DMS79 treated with DMSO at 0.1 percent for 48 hours (cell line): ENCODE measurements around the gene HAVCR2.

Experiments
- DNase-seq: peaks from one replicate; lab custom pipeline; 2025; lab: John Stamatoyannopoulos, UW

Gene HAVCR2

GRCh38 chr5:157108976-157109375 is at the start of gene HAVCR2:
HAVCR2 (minus strand) TSS chr5:157109044; CDS start chr5:157108983, 61 bp downstream.
- DNase-seq: peak; percentile 49

DNA sequence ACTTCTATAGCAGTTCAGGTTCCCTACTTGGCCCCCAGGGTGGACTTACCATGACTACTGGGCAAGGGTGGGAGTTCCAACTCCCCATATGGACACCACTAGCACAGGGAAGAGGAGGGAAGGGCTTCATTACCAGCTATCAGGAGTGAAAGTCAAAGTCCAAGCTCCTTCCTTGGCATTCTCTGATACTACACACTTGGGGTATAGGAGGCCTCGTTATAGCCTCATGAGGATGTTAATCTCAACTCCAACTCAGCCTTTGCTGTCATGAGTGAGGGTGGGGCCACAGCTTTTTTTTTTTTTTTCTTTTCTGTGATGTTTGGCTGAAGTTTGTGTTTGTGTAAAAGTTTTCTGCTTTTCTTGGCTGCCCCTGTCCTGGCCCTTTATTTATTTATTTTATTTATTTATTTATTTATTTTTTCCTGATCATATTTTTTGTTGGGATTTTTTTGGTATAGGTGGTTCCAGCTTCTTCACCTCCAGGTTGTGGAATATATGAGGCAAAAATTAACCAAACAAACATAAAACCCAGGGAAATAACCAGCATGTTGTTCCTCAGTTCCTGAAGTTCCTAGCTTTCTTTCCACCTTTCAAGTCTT is 48.5 kb upstream of the HAVCR2 start:
- DNase-seq: no peak

DNA sequence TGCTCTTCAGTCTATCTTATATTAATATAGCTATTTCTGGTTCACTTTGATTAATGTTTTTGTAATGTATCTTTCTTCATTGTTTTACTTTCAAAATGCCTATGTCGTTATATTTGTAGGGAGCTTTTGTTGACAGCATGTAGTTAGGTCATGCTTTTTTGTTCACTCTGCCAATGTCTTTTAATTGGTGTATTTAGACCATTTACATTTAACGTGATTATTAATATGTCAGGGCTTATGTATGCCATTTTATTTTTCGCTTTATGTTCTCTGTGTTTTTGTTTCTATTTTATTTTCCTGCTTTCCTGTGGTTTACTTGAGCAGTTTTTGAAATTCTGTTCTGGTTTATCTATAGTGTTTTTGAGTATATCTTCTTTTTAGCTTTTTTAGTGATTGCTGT is 46.5 kb upstream of the HAVCR2 start:
- DNase-seq: no peak

DNA sequence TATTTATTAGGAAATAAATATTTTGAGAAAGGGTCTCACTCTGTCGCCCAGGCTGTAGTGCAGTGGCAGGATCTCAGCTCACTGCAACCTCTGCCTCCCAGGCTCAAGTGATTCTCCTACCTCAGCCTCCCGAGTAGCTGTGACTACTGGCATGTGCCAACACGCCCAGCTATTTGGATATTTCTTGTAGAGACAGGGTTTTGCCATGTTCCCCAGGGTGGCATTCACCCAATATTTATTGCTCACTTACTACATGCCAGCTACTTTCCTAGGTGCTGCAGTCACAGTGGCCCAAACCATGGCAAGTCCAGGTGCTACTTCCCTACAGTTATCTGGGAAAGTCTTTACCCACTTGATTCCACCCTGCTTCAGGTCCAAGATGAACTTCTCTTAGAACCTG is 42.2 kb upstream of the HAVCR2 start:
- no peak for DNase-seq

DNA sequence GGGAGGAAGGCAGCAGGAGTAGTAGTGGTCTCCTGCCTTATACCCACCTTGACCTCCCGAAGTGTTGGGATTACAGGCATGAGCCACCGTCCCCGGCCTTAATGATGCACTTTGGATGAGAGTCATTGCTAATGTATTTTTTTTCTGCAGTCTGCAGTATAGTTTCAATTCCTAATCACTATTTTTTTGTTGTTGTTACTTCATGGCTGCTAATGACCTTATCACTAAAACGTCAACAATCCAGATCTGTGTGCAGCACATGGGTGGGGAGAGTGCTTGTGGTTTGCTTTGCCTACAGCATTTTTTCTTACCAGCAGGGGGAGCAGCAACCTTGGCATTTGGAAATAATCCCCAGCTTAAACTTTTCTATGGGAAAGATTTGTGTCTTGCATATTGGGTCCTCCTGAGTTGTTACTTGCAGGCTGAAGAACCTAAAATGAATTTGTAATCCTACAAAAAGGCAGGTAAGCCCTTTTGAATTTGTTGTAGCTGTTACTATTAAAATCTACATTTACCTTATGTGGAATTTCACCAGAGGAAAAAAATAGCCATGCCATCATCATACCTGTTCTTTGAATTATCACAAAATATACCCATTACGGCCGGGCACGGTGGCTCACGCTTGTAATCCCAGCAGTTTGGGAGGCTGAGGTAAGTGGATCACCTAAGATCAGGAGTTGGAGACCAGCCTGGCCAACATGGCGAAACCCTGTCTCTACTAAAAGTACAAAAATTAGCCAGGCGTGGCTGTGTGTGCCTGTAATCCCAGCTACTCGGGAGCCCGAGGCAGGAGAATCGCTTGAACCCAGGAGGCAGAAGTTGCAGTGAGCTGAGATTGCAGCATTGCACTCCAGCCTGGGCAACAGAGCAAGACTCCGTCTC is 40.1 kb upstream of the HAVCR2 start:
- peak; percentile 30 for DNase-seq

DNA sequence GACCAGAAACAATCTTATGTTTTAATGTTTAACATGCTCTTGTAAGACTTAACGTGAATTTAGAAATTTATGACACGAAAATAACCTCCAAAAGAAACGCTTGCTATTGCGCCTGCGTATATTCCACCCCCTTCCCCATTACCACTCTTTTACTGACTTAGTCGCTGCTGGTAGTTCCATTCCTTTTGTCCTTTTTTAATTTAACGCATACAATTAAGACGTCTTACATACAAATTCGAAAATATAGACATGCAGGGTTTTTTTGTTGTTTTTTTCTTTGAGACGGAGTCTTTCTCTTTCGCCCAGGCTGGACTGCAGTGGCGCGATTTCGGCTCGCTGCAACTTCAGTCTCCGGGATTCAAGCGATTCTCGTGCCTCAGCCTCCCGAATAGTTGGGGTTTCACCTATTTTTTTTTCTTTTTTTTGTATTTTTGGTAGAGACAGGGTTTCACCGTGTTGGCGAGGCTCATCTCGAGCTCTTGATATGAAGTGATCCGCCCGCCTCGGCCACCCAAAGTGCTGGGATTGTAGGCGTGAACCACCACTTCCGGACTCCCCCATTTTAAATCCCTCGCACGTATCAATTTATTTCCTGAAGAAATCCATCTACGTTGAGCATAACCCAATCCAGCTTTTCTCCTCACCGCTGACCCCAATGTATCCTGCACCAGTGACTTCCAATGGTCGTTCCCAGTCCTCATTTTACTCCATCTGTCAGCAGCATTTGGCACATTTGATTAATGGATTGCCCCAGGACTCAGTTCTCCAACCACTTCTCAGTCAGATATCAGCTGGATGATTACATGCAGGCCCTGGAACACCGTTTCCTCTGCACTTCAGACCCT is 34.5 kb upstream of the HAVCR2 start:
- peak; percentile 81 for DNase-seq

GRCh38 chr5:157142317-157143126 is 33.7 kb upstream of the HAVCR2 start, which contains the start of gene MED7:
MED7 (minus strand) TSS chr5:157142865; CDS start chr5:157139431, 3,434 bp downstream.
- DNase-seq: peak; percentile 93

DNA sequence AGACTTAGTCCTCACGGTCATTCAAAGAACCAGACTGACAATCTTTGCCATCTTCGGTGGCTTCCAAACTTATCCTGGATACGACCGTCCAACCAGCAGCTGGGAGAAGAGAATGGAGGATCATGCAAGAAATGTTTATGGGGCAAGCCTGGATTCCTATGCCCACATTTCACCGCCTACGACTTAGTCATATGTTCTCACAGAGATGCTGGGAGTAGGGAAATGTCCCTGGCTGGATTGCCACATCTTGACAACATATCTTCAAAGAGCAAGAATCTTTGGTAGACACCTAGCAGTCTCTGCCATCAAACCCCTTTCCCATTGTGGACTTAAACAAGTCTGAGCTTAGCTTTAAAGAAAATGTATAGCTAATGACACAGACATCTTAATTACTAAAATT is 28.8 kb upstream of the HAVCR2 start:
- no peak for DNase-seq

- no peak for DNase-seq
Measured at GRCh38 chr5:157132281-157132612, 23.4 kb upstream of the HAVCR2 start.

DNA sequence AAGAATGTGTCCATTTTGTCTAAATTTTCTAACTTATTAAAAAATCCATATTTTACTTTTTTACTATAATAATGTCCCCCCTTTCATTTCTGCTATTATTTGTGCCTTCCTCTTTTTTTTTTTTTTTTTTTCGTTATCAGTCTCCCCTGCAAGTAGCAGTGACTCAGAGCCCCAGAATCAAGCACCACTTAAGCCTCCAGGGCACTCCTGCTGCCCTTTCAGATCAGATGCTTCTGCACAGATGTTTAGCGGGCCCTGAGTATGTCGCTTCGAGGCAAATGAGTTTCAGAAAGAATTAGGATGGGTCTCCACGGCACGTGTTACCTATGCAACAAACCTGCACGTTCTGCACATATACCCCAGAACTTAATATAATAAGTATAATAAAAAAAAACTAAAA is 22.1 kb upstream of the HAVCR2 start:
- DNase-seq: peak; percentile 34

GRCh38 chr5:157121709-157122108 is 12.9 kb upstream of the HAVCR2 start:
- no peak for DNase-seq

GRCh38 chr5:157120102-157120501 is 11.3 kb upstream of the HAVCR2 start:
- no peak for DNase-seq

DNA sequence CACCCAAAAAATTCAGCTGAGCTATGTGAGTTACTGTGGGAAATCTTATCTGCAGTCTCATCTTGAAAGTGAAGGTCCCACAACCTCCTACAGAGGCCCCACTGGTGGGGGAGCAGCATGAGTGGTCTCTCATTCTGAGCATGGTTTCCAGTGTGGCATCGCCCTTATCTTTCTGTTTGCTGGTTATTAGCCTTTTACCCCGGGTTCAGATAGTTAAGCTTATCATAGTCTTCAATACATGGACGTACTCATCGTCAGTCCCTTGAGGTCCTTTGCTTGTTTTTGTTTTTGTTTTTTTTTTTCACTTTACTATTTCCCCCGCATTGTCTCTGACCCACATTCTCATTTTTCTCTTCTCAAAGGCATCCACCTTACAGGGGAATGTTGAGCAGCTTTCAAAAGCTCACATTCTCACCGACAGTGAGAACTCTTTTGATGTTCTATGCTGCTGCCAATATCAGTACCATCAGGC is 7.7 kb upstream of the HAVCR2 start:
- DNase-seq: no peak

DNA sequence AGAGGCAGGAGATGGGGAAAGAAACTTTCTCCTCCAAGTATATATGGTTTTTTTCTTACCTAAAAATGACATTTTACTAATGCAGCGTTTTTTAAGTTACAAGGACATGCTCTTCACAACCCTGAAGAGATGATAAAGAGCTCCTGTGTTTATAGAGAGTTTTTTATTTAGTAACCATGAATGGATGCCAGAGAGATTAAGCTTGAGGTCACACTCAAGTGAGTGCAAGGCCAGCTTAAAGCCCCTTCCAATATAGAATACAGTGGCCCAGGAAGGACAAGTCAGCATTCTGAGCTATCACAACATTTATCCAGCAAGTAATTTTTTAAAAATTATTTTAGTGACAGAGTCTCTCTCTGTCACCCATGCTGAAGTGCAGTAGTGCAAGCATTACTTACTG is 6.7 kb upstream of the HAVCR2 start:
- no peak for DNase-seq

- no peak for DNase-seq
Measured at GRCh38 chr5:157115012-157115411, 6.2 kb upstream of the HAVCR2 start.

GRCh38 chr5:157113002-157113401 is 4.2 kb upstream of the HAVCR2 start:
- no peak for DNase-seq

DNA sequence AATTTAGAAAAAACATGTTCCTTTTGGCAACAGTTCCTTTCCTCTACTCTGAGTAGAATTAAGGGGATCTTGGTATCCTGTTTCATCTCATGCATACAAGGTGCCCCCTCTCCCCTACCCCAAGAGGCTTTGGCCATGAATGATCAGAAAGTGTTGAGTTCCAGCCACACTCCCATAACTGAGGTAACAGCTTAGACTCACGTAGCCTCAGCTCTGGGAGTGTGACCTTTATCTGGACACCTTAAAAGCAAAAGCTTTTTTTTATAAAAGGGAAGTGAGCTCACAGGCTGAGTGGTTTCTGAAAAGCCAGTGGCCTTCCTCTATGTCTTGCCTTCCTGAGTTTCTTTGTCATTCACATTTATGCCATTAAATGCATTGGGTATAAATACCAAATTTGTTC is 900 bp upstream of the HAVCR2 start:
- DNase-seq: no peak

DNA sequence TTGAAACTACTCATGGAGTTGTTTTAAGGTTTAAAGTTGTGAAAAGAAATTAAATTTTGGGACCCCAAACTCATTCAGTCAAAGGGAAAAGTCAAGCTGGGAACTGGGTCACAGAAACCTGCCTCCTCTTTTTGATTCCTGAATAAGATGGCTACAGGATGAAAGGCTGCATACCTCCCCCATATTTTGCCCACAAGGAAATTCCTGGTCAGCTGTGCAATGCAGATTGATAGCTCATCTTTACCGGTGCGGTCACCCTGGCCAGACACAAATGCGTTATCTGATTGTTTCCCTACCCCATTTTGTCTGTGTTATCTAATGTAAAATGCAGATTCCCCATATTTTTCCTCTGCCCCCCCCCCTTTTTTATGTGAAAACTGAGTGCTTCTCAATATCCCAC is 1.3 kb downstream of the HAVCR2 start:
- DNase-seq: no peak

DNA sequence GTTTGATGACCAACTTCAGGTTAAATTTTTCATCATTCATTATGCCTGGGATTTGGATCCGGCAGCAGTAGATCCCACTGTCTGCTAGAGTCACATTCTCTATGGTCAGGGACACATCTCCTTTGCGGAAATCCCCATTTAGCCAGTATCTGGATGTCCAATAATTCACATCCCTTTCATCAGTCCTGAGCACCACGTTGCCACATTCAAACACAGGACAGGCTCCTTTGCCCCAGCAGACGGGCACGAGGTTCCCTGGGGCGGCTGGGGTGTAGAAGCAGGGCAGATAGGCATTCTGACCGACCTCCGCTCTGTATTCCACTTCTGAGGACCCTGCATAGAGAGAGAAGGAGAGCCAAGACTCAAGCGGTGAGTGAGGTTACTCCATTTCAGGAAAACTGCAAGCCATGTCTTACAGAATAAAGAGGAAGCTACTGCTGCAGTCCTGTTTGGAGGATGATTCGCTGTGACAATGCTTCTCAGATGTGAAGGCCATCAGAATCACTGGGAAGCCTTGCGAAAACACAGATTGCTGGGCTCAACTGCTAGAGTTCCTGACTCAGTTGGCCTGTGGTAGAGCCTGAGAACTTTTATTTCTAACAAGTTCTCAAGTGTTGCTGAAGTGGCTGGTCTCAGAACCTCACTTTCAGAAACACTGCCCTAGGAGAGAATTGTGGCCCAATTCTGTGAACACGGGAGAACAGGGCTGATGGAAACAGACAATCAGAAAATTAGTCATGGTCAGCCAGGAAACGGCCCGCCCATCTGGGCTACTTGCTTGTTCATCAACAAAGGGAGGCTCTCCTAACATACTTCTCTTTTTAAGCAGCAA is 2.0 kb downstream of the HAVCR2 start:
- DNase-seq: no peak

DNA sequence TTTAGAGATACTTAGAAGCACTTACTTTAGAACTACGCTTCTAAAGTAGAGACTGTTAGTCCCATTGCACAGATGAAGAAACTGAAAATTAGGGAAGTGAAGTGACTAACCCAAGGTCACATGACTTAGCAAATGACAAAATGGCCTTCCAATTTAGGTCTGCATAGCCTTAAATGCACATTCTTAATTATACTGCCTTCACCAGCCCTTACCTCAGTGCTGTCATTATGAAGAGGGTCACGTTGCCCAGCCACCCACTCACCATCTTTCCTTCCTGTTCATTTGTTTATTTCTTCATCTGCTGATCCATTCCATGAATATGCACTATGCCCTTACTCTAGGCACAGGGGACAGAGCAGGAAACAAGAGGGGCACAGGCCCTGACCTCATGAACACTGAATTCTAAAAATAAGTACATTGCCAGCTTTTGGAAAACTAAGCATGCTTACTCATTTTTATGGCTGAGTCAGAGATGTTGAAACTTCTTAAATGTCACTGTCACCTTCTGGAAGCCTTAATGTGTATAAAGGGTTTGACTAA is 8.6 kb downstream of the HAVCR2 start:
- DNase-seq: no peak
